Measurements from ENCODE around the gene L3MBTL3.

DNA sequence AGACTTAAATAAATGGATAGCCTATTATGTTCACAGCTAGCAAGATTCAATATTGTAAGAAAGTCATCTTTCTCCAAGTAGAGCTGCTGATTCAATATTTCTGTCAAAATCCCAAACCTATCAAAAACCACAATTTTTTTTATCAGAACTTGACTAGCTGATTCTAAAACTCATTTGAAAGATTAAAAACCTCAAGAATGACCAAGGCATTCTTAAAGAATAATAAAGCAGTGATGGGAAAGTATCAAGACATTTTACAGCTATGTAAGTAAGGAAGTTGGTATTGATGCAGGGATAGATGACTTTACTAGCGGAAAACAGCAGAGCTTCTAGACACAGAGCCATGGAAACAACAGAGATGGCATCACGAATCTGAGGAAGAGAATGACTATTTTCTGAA, 139.7 kb downstream of the L3MBTL3 start:
- TF ChIP-seq, protein P1, sequence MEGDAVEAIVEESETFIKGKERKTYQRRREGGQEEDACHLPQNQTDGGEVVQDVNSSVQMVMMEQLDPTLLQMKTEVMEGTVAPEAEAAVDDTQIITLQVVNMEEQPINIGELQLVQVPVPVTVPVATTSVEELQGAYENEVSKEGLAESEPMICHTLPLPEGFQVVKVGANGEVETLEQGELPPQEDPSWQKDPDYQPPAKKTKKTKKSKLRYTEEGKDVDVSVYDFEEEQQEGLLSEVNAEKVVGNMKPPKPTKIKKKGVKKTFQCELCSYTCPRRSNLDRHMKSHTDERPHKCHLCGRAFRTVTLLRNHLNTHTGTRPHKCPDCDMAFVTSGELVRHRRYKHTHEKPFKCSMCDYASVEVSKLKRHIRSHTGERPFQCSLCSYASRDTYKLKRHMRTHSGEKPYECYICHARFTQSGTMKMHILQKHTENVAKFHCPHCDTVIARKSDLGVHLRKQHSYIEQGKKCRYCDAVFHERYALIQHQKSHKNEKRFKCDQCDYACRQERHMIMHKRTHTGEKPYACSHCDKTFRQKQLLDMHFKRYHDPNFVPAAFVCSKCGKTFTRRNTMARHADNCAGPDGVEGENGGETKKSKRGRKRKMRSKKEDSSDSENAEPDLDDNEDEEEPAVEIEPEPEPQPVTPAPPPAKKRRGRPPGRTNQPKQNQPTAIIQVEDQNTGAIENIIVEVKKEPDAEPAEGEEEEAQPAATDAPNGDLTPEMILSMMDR (IDR thresholded peaks at IDR 0.05 in 2 of 3, conservative IDR thresholded peaks at IDR 0.05 in 1 of 3; ENCODE audit: borderline replicate concordance in 1 of 3, insufficient read depth in 1 of 3, low read depth in 2 of 3, low read length in 2 of 3) = no peak
- TF ChIP-seq EZH2 (IDR thresholded peaks at IDR 0.05) = no peak
- no peak for TF ChIP-seq POLR2AphosphoS5 (IDR thresholded peaks at IDR 0.05; ENCODE audit: low read depth, low read length)
- no peak for TF ChIP-seq ZFX (IDR thresholded peaks at IDR 0.05)
- no peak for TF ChIP-seq ELF1 (IDR thresholded peaks at IDR 0.05; ENCODE audit: borderline replicate concordance, low read depth)
- TF ChIP-seq CEBPB (IDR thresholded peaks at IDR 0.05; ENCODE audit: low read depth) = no peak
- no peak for TF ChIP-seq SP1 (IDR thresholded peaks at IDR 0.05; ENCODE audit: low read depth)
- TF ChIP-seq, protein P2, sequence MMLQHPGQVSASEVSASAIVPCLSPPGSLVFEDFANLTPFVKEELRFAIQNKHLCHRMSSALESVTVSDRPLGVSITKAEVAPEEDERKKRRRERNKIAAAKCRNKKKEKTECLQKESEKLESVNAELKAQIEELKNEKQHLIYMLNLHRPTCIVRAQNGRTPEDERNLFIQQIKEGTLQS (IDR thresholded peaks at IDR 0.05) = no peak
- TF ChIP-seq YY1 (IDR thresholded peaks at IDR 0.05; ENCODE audit: extremely low read depth, insufficient replicate concordance, low read depth, low read length) = no peak
- no peak for TF ChIP-seq SIN3A (IDR thresholded peaks at IDR 0.05; ENCODE audit: low read depth)
- TF ChIP-seq FOSL1 (IDR thresholded peaks at IDR 0.05; ENCODE audit: low read depth) = no peak

Data from HCT116 (cell line).